Fibroblast of pulmonary artery (primary cell): ENCODE data around the gene CAMTA1.
A peak's percentile ranks its signal among the peaks of the same experiment; 100 is the strongest.

ENCODE experiments used
- DNase-seq: peaks from one replicate; pipeline ENCODE4 v3.0.0-alpha.2; 2010; ENCODE audit warnings: low read depth
- H3K4me3 ChIP-seq: replicated peaks from 2 replicates; pipeline ENCODE4 v1.5.1; 2011; ENCODE audit warnings: low read depth, mild to moderate bottlenecking, control low read depth, low read length, moderate library complexity
- TF ChIP-seq, protein P1 (sequence below): IDR thresholded peaks from 2 replicates; pipeline ENCODE4 v1.5.1; 2011; ENCODE audit warnings: mild to moderate bottlenecking, control low read depth, low read length, inconsistent platforms; ENCODE audit errors: missing control alignments

Gene CAMTA1

GRCh38 chr1:7335224-7335879 lies 550.1 kb downstream of the CAMTA1 start:
- no peak for DNase-seq
- TF ChIP-seq, protein P1, sequence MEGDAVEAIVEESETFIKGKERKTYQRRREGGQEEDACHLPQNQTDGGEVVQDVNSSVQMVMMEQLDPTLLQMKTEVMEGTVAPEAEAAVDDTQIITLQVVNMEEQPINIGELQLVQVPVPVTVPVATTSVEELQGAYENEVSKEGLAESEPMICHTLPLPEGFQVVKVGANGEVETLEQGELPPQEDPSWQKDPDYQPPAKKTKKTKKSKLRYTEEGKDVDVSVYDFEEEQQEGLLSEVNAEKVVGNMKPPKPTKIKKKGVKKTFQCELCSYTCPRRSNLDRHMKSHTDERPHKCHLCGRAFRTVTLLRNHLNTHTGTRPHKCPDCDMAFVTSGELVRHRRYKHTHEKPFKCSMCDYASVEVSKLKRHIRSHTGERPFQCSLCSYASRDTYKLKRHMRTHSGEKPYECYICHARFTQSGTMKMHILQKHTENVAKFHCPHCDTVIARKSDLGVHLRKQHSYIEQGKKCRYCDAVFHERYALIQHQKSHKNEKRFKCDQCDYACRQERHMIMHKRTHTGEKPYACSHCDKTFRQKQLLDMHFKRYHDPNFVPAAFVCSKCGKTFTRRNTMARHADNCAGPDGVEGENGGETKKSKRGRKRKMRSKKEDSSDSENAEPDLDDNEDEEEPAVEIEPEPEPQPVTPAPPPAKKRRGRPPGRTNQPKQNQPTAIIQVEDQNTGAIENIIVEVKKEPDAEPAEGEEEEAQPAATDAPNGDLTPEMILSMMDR, result no peak
- no peak overlapping the region for H3K4me3 ChIP-seq

GRCh38 chr1:7338439-7338838 lies 553.2 kb downstream of the CAMTA1 start:
- H3K4me3 ChIP-seq, result no peak overlapping the region
- TF ChIP-seq, protein P1, result no peak
- DNase-seq, result no peak

- H3K4me3 ChIP-seq, result no peak overlapping the region
- no peak for DNase-seq
- TF ChIP-seq, protein P1, result no peak
These were observed 553.8 kb downstream of the CAMTA1 start for GRCh38 chr1:7339014-7339413.

DNA sequence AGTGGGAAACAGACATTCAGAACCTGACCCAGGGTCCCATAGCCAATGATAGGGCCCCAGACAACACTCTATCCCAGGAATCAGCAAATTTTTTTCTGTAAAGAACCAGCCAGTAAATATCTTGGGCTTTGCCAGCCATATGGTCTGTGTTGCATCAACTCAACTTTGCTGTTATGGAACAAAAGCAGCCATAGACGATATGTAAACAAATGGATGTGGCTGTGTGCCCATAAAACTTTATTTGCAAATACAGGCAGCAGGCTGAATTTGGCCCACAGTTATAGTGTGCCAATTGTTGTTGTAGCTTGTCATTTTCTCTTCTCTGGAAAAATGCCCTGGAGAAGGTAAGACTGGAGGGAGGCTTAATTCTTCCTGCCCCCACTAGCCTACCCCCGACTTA lies 554.7 kb downstream of the CAMTA1 start:
- H3K4me3 ChIP-seq, result no peak overlapping the region
- TF ChIP-seq, protein P1, result no peak
- DNase-seq, result peak; percentile 6

DNA sequence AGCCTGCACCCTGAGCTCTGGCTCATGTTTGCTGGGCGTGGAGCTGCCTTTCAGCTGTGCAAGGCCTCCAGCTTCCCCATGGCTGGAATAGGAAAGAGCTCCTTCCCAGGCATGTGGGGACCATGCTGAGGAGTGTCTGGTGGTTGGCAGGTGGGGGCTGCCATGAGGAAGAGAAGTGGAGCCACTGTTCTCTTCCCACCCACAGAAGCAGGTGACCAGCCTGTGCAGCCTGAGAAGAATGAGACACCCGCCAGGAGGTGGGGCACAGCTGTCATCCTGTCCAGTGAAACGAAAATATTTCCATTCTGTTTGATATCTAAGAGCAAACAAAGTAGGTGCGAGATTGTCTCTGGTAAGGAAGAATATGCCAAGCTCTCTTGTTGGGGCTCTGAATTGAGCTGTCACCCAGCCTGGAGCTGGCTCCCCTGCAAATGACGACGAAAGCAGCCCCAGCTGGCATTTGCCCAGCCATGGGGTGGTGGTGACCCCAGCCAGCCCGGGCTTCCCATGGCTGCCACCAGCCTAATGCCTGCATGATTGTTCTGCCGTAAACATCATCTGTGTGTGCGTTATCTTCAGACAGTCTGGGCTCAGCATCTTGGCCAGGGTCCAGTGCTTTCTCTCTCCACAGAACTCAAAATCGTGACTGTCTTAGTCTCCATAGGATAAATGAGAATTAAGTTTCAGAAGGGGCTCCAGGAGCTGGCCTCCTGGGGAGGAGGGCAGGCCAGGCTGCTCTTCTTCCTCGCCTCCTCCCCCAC lies 556.1 kb downstream of the CAMTA1 start:
- DNase-seq, result peak; percentile 28
- H3K4me3 ChIP-seq, result no peak overlapping the region
- TF ChIP-seq, protein P1, result no peak

DNA sequence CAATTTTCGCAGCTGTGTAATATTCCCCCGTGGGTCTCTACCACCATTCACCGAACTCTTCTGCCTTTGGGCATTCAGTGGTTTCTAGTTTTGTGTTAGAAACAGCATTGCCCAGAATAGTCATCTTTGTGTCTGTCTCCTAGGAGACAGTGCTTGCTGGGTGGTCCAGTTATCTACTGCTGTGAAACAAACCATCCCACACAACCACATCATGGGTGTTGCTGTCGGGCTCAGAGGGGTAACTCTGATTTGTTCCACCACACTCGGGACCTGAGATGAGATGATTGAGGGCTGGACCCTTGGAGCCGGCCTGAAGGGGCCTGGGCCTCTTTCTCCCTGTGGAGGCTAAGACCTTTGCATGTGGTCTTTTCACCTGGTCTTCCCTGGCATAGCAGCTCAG lies 558.6 kb downstream of the CAMTA1 start:
- TF ChIP-seq, protein P1, result no peak
- DNase-seq, result no peak
- H3K4me3 ChIP-seq, result no peak overlapping the region

- H3K4me3 ChIP-seq, result no peak overlapping the region
- TF ChIP-seq, protein P1, result no peak
- DNase-seq, result no peak
These were observed 559.0 kb downstream of the CAMTA1 start for GRCh38 chr1:7344299-7344698.
